IPS-15b (cell line): ENCODE measurements around the gene EGLN3.

Source experiments
- H3K27me3 ChIP-seq: one replicate; pipeline ENCODE4 v1.6.1; 2013; ENCODE audit warnings: low read length; ENCODE audit not compliant: control insufficient read depth, insufficient read depth
- H3K36me3 ChIP-seq: one replicate; pipeline ENCODE4 v1.6.1; 2013; ENCODE audit warnings: low read length; ENCODE audit not compliant: control insufficient read depth, insufficient read depth
- H3K4me1 ChIP-seq: one replicate; pipeline ENCODE4 v1.6.1; 2013; ENCODE audit warnings: mild to moderate bottlenecking, low read length; ENCODE audit not compliant: control insufficient read depth, insufficient read depth
- H3K4me3 ChIP-seq: one replicate; pipeline ENCODE4 v1.5.1; 2013; ENCODE audit warnings: low read depth, low read length
- H3K9ac ChIP-seq: one replicate; pipeline ENCODE4 v1.6.1; 2013; ENCODE audit warnings: low read depth, mild to moderate bottlenecking, low read length
- H3K9me3 ChIP-seq: one replicate; pipeline ENCODE4 v1.6.1; 2013; ENCODE audit warnings: mild to moderate bottlenecking, low read length; ENCODE audit not compliant: control insufficient read depth, insufficient read depth

EGLN3 gene

DNA sequence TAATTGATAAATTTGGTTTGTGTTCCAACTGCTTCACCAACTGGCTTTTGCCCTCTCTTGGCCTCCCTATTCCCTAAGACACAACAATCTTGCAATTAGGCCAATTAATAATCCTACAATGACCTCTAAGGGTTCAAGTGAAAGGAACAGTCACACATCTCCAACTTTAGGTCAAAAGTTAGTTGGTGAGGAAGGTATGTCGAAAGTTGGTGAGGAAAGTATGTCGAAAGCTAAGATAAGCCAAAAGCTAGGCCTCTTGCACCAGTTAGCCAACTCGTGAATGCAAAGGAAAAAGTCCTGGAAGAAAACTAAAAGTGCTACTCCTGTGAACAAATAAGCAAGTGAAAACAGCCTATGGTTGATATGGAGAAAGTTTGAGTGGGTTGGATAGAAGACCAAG lies 32.6 kb downstream of the EGLN3 start:
- Histone ChIP-seq H3K9ac (no peak overlapping the region), H3K4me1 (peaks cover 9% of the 10 kb centered on the region), H3K27me3 (no peaks in the 10 kb centered on the region)

DNA sequence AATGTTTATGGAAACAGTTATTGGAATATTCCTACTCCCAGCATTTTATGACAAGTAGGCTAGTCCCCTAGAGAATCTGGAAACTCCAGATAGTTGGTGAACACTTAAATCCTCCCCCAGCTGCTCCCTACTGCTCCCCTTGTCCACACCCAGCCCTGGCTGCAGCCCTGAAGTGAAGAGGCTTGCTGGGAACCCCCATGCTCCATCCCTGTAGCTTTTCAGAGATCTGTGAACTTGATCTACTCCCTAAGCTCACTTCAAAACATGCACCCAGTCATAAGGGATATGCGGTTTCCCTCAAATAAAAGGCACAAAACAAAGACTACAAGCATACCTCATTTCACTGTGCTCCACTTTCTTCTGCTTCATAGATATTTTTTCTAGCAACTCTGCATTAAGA lies 33.2 kb downstream of the EGLN3 start:
- Histone ChIP-seq H3K4me1 (peaks cover 9% of the 10 kb centered on the region), H3K9ac (no peak overlapping the region), H3K9me3 (no peaks in the 10 kb centered on the region), H3K27me3 (no peaks in the 10 kb centered on the region), H3K4me3 (no peak overlapping the region), H3K36me3 (no peaks in the 10 kb centered on the region)

More for the DNA sequence above, 32.6 kb downstream of the EGLN3 start:
- Histone ChIP-seq H3K36me3 (no peaks in the 10 kb centered on the region), H3K9me3 (no peaks in the 10 kb centered on the region), H3K4me3 (no peak overlapping the region)

DNA sequence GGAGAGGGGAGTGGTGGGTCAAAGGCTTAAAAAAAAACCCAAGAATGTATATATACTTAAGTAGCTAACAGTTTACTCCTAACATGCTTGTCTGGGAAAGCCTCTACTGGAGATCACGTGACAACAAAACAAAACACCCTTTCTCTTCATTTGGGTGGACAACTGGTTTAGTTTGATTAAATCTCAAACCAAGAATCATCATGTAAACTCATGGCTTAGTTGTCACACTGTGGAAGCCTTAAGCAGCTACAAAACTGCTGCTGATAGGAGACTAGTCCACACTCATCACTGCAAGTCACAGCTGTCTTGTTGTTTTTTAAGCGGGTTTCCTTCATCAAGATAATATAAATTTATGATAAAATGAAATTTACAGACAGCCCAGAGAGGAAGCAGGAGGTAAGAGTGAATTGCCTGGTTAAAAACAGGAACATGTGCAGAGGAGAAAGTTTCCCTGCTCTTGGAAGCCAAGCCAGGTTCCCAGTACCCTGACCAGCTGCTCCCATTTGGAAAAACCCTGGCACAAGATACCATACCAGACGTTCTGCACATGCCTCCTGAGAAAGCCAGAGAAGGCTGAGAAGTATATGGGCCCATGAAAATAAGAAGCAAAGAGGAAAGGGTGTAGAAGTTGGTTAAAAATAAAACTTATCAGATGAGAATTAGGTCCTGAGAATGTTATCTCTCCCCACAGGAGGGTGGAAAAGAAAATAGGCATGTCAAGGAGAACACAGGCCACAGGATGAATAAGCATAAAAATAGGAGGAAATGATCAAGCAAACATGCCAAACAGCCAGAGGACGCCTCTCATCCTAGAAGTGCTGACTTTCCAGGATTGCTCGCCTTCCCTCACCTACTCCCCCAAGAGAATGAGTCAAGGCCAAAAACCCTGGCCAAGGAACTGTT lies 34.0 kb downstream of the EGLN3 start:
- H3K9me3 ChIP-seq, result no peaks in the 10 kb centered on the region
- H3K9ac ChIP-seq, result no peak overlapping the region

DNA sequence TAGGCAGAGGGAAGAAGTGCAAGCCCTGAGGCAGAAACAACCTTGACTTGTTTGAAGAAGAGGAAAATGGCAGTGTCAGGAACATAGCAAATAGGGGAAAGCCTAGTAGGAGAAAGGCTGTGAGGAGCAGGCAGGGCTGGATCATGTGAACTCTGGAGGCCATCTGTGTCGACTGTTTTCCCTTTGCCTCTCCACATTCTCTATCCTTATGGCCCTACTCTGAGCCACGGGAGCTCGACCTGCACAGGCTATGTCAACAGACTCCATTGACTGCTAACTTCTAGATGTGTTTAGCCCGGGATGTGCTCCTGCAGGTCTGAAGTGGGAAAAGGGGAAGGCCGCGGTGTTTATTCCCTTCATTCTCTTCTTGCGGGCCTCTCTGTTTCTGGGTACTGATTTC lies 35.2 kb downstream of the EGLN3 start:
- H3K9me3 ChIP-seq, result no peaks in the 10 kb centered on the region
- no peak overlapping the region for H3K4me3 ChIP-seq
- H3K9ac ChIP-seq, result no peak overlapping the region
- peaks cover 9% of the 10 kb centered on the region for H3K4me1 ChIP-seq
- H3K27me3 ChIP-seq, result no peaks in the 10 kb centered on the region
- H3K36me3 ChIP-seq, result no peaks in the 10 kb centered on the region

More for the DNA sequence above, 34.0 kb downstream of the EGLN3 start:
- no peaks in the 10 kb centered on the region for H3K36me3 ChIP-seq
- H3K27me3 ChIP-seq, result no peaks in the 10 kb centered on the region
- H3K4me1 ChIP-seq, result peaks cover 9% of the 10 kb centered on the region
- H3K4me3 ChIP-seq, result no peak overlapping the region

DNA sequence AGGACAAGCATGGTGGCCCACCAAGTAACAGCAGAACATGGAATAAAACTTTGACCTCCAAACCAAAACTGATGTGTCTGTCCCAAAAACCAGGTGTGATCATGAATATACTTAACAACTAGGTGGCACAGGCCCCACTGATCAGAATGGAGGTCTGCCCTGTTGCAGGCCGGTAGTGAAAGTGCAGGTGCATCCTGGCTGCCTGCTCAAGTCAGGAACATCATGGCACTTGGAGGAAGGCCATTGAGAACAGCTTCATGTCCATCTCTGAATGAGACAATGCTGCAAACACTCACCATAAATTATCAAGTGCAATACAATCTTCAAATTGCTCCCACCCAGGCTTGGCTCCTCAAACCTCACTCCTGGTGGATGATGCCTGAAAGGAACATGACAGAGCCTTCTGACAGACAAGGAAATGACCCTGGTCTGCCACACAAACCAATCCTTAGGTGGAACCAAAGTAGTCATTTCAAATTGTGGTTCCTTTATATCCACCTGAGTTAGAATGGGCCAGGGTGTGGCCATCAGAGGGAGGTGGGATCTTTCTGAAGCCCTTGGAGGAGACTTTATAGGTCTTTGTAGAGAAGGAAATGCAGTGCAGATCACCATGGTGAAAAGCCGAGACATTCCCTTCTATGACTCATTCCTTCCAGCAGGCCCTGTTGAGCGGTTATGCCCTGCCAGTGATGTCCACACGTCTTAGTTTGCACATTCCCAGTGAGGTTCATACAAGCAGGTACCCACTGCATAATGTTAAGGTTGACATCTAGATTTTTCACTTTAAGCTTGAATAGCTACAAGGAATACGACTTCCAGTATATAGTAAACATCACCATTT lies 36.0 kb downstream of the EGLN3 start:
- peaks cover 9% of the 10 kb centered on the region for H3K4me1 ChIP-seq
- no peaks in the 10 kb centered on the region for H3K9me3 ChIP-seq
- no peak overlapping the region for H3K9ac ChIP-seq
- H3K36me3 ChIP-seq, result no peaks in the 10 kb centered on the region
- H3K27me3 ChIP-seq, result no peaks in the 10 kb centered on the region
- H3K4me3 ChIP-seq, result no peak overlapping the region

DNA sequence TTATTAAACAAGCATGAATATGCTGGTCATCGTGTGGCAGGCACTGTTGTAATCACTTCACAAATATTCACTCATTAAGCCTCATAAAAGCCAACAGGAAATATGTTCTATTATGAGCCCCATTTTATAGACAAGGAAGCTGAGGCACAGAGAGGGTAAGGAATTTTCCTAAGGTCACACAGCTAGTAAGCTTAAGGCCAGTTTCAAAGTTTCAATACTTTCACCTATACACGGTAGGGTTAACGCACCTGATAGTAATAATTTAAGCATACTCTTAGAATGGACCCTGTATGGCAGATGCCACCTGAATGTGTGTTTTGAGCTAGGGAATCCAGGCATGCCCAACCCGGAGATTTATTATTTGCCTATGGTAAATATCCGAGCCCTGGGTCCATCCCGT lies 39.8 kb downstream of the EGLN3 start:
- Histone ChIP-seq H3K4me3 (no peak overlapping the region), H3K4me1 (no peaks in the 10 kb centered on the region), H3K27me3 (no peaks in the 10 kb centered on the region), H3K9ac (no peak overlapping the region), H3K9me3 (no peaks in the 10 kb centered on the region), H3K36me3 (no peaks in the 10 kb centered on the region)

DNA sequence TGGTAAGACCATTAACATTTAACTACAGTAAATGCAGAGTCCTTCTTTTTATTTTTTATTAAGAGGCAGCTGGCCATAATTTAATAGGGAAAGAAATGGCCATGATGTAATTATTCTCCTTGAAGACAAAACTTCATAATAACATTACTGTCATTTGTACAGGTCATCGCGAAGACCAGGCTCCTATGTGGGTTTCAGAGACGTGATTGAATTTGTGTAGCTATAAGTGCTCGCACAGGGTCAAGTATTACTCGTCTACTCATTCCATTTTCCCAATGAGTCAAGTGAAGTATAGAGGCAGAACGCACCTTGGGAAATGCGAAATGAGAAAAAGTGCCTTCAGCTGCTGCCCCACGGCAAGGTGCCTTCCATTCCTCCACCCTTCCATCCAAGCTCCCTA lies 40.4 kb downstream of the EGLN3 start:
- H3K36me3 ChIP-seq, result no peaks in the 10 kb centered on the region
- no peaks in the 10 kb centered on the region for H3K4me1 ChIP-seq
- H3K4me3 ChIP-seq, result no peak overlapping the region
- H3K9ac ChIP-seq, result no peak overlapping the region
- H3K9me3 ChIP-seq, result no peaks in the 10 kb centered on the region
- H3K27me3 ChIP-seq, result no peaks in the 10 kb centered on the region

DNA sequence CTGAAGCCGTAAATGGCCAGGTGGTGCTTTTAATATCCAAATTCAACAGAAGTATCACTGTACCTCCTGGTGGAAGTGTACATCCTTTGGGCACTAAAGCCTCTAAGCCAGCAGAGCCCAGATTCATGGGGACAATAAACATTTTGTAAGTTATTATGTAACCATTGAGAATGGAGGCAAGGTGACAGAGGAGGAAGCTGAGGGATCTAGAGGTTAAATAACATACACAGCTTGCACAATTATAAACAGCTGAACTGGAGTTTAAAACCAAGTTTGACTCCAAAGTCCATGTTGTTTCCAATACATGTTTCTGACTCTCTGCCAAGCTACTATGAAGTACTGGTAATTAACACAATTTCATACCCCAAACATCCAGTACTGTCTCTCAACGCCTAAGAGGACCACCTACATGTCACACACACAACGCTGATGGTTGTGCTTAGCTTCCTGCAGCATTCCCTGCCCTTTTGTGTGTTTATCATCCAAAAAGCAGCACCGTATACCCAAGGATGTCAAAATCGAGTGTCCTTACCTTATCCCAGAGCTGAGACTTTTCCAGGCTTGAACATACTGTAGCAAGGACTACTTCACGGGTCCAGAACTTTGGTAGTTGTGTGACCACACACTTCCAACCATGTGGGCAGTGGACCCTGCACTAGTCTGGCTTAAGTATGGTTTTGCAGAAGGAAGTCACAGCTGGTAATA lies 41.3 kb downstream of the EGLN3 start:
- Histone ChIP-seq H3K9me3 (no peaks in the 10 kb centered on the region), H3K36me3 (no peaks in the 10 kb centered on the region), H3K27me3 (no peaks in the 10 kb centered on the region), H3K4me1 (no peaks in the 10 kb centered on the region), H3K9ac (no peak overlapping the region), H3K4me3 (no peak overlapping the region)

DNA sequence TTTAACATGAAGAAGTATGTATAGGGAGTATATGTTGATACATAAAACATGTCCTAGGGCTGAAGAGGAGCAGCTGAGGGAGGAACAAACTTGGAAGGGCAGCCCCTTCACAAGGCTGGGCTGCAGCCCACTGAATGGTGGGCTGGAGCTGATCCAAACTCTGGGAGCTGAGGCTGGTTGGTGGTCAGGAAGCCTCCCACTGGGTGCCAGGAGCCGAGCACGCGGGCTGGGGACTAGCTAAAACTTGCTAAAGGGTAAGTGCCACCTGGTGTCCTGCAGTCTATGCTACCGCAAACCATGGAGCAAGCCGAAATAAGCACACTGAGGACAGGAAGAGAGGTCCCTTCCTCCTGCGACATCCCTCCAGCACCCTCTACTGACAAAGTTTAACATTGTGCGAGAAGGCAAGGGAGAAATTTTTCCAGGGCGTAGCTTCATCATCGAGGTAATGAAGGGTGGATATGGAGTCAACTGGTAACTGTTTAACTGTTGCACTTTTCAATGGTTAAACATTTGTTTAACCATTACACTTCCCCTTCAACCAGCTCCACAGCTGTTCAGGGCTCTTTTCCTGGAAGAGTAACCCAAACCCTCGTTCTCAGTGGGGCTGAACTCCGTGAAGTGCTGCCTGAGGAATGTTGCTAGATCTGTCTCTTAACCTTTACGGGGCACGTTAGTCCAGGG lies 42.2 kb downstream of the EGLN3 start:
- Histone ChIP-seq H3K4me3 (no peak overlapping the region), H3K9me3 (no peaks in the 10 kb centered on the region), H3K4me1 (no peaks in the 10 kb centered on the region), H3K27me3 (no peaks in the 10 kb centered on the region), H3K36me3 (no peaks in the 10 kb centered on the region), H3K9ac (no peak overlapping the region)

DNA sequence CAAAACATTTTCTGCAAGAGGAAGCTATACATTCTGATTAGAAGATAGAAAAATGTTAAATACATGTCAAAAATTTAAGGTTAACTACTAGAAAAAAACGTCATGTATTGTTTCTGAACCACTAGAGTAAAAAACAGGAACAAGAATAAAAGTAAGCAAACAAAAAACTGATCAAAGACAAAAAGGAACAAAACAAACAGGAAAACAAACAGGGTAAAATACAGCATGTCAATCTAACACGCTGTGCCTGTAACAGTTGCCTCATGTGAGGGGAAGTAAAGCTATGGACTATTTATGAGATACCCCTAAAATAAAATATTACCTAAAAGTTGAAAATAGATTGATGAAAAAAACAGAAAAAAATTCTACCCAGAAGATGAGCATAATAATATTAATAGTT lies 43.9 kb downstream of the EGLN3 start:
- Histone ChIP-seq H3K36me3 (no peaks in the 10 kb centered on the region), H3K9me3 (no peaks in the 10 kb centered on the region), H3K27me3 (no peaks in the 10 kb centered on the region), H3K4me1 (no peaks in the 10 kb centered on the region), H3K9ac (no peak overlapping the region), H3K4me3 (no peak overlapping the region)

DNA sequence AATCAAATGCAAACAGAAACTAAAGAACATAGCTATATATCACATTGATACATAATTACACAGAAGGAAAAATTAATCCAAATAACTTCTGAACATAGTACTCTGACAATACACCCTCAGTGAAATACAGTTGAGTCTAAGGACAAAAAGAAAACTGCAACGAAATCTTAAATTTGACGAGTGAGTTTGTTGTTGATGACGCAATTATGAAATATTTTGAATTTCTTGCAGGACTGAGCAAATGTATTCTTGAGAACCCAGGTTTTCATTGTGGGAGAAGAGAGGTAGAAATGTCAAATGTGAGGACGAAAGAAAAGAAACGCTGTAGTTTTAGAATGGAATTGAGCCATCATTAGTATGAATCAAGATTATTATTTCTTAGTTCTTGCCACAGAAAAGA lies 46.3 kb downstream of the EGLN3 start:
- H3K27me3 ChIP-seq, result no peaks in the 10 kb centered on the region
- H3K4me1 ChIP-seq, result no peaks in the 10 kb centered on the region
- no peaks in the 10 kb centered on the region for H3K36me3 ChIP-seq
- no peaks in the 10 kb centered on the region for H3K9me3 ChIP-seq
- H3K9ac ChIP-seq, result no peak overlapping the region
- H3K4me3 ChIP-seq, result no peak overlapping the region
